SU-DHL-6 (cell line): ENCODE data around the gene PECR.

Experiments
- H2AFZ ChIP-seq: fragments of 200-600 bp; sonication (generic); 2 replicates; pipeline ENCODE4 v1.6.1; 2014; ENCODE audit warnings: low read depth, mild to moderate bottlenecking, moderate library complexity, mixed read lengths, antibody characterized with exemption, low read length; ENCODE audit not compliant: severe bottlenecking
- H3F3A ChIP-seq: fragments of 200-600 bp; shearing (Covaris generic); 2 replicates; pipeline ENCODE4 v1.6.0; 2016; ENCODE audit warnings: antibody characterized with exemption, mild to moderate bottlenecking; ENCODE audit not compliant: insufficient read depth
- H3K27ac ChIP-seq: fragments of 200-600 bp; sonication (generic); 2 replicates; pipeline ENCODE4 v1.5.1; 2016; ENCODE audit warnings: low read depth, mild to moderate bottlenecking, low read length, moderate library complexity, mixed read lengths
- H3K27me3 ChIP-seq: fragments of 200-600 bp; sonication (generic), shearing (Covaris generic); 2 replicates; pipeline ENCODE4 v1.6.0; 2014; ENCODE audit warnings: mild to moderate bottlenecking, low read length
- H3K36me3 ChIP-seq: fragments of 200-600 bp; sonication (generic); 2 replicates; pipeline ENCODE4 v1.6.1; 2014; ENCODE audit warnings: mild to moderate bottlenecking, low read length, mixed read lengths
- H3K4me2 ChIP-seq: fragments of 300-600, 200-600 bp; shearing (Covaris generic), sonication (generic); 2 replicates; pipeline ENCODE4 v1.6.0; 2014; ENCODE audit warnings: low read length, low read depth, mild to moderate bottlenecking; ENCODE audit not compliant: poor library complexity, severe bottlenecking
- H3K4me3 ChIP-seq: fragments of 200-600 bp; sonication (generic); 2 replicates; pipeline ENCODE4 v1.5.1; 2014; ENCODE audit warnings: antibody characterized with exemption, low read length, mild to moderate bottlenecking, mixed read lengths; ENCODE audit not compliant: insufficient read depth, poor library complexity, severe bottlenecking
- H3K79me2 ChIP-seq: fragments of 200-600 bp; sonication (generic); 2 replicates; pipeline ENCODE4 v1.6.1; 2014; ENCODE audit warnings: mild to moderate bottlenecking, low read length, moderate library complexity; ENCODE audit not compliant: insufficient read depth
- H3K9ac ChIP-seq: fragments of 200-600 bp; sonication (generic); 2 replicates; pipeline ENCODE4 v1.7.0; 2014; ENCODE audit warnings: mild to moderate bottlenecking, low read length
- H3K9me2 ChIP-seq: fragments of 200-600 bp; sonication (generic); replicated peaks from 2 replicates; pipeline ENCODE4 v1.6.1; 2014; ENCODE audit warnings: low read length; ENCODE audit not compliant: insufficient read depth
- H3K9me3 ChIP-seq: fragments of 200-600 bp; sonication (generic); 2 replicates; pipeline ENCODE4 v1.6.1; 2014; ENCODE audit warnings: low read length, mixed read lengths; ENCODE audit not compliant: insufficient read depth
- H4K20me1 ChIP-seq: fragments of 200-600 bp; sonication (generic); 2 replicates; pipeline ENCODE4 v1.6.1; 2014; ENCODE audit warnings: low read depth, mild to moderate bottlenecking, antibody characterized with exemption, low read length, moderate library complexity, mixed read lengths
- EZH2phosphoT487 ChIP-seq: fragments of 200-600 bp; sonication (generic), shearing (Covaris generic); conservative IDR thresholded peaks from 2 replicates; pipeline ENCODE4 v1.6.1; 2018; ENCODE audit warnings: mild to moderate bottlenecking, antibody characterized with exemption, low read length, moderate library complexity, mixed read lengths
- TF ChIP-seq, protein P1 (sequence below): fragments of 200-600 bp; sonication (generic); IDR thresholded peaks from one replicate; pipeline ENCODE4 v1.5.1; 2017; ENCODE audit warnings: antibody characterized with exemption, mild to moderate bottlenecking, low read length, moderate library complexity; ENCODE audit not compliant: insufficient read depth, poor library complexity, severe bottlenecking

PECR gene

DNA sequence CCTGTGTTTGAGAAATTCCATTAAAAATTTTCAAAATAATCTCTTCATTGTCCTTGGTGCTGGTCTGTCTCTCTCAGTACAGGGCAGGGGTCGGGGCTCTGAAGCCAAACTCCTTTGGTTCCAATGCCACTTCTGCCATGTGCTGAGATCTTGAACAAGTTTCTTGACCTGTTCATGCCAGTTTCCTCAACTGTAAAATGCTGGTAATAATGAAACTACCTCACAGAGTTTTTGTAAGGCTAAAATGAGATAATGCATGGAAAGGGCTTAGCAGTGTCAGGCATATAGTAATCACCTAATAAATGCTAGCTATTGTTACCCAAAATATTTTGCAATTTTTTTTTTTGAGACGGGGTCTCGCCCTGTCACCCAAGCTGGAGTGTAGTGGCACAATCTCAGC, 51.4 kb downstream of the PECR start:
- no peaks in the 10 kb centered on the region for H3K9me3 ChIP-seq
- no peak overlapping the region for H2AFZ ChIP-seq
- H3K27me3 ChIP-seq, result no peaks in the 10 kb centered on the region
- H3K9ac ChIP-seq, result no peak overlapping the region
- H3F3A ChIP-seq, result no peaks in the 10 kb centered on the region
- H3K27ac ChIP-seq, result no peak overlapping the region
- no peak overlapping the region for H3K4me3 ChIP-seq
- H3K9me2 ChIP-seq, result no peaks in the 10 kb centered on the region
- no peak overlapping the region for H3K4me2 ChIP-seq
- H3K36me3 ChIP-seq, result no peaks in the 10 kb centered on the region
- no peaks in the 10 kb centered on the region for H4K20me1 ChIP-seq
- H3K79me2 ChIP-seq, result no peaks in the 10 kb centered on the region
- TF ChIP-seq, protein P1, sequence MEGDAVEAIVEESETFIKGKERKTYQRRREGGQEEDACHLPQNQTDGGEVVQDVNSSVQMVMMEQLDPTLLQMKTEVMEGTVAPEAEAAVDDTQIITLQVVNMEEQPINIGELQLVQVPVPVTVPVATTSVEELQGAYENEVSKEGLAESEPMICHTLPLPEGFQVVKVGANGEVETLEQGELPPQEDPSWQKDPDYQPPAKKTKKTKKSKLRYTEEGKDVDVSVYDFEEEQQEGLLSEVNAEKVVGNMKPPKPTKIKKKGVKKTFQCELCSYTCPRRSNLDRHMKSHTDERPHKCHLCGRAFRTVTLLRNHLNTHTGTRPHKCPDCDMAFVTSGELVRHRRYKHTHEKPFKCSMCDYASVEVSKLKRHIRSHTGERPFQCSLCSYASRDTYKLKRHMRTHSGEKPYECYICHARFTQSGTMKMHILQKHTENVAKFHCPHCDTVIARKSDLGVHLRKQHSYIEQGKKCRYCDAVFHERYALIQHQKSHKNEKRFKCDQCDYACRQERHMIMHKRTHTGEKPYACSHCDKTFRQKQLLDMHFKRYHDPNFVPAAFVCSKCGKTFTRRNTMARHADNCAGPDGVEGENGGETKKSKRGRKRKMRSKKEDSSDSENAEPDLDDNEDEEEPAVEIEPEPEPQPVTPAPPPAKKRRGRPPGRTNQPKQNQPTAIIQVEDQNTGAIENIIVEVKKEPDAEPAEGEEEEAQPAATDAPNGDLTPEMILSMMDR, result no peak
- no peak for TF ChIP-seq EZH2phosphoT487

DNA sequence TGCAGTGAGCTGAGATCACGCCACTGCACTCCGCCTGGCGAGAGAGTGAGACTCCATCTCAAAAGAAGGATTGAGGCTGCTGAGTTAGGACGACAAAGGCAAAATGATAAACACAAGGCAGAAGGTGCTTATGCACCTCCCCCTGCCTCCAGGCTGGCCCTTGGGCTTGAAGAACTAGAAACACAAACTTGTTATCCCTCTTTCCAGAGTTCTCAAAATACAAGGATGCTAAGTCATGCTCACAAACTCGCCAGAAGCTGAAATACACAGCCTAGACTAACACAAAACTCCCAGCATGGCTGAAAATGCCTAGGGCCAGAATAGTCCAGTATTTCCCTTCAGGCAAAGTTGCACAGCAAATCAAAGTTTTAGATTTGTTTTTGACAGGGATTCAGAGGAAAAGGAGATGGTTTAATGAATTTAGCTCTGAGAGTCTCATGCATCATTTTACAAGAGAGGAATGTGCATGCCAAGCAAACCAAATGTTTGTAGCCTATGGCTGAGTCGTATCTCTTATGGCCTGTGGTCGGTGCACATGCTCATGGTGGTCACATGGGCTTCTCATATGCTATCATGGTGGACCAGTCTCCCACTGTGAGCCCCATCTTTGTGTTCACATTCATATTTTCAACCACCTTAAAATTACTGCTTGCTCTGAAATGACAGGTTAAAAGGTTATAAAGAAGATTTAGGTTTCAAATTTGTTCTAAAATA, 52.0 kb downstream of the PECR start:
- H3K9me3 ChIP-seq, result no peaks in the 10 kb centered on the region
- no peak overlapping the region for H2AFZ ChIP-seq
- H3K9ac ChIP-seq, result no peak overlapping the region
- no peak overlapping the region for H3K4me2 ChIP-seq
- H3K79me2 ChIP-seq, result no peaks in the 10 kb centered on the region
- H3F3A ChIP-seq, result no peaks in the 10 kb centered on the region
- no peak overlapping the region for H3K27ac ChIP-seq
- TF ChIP-seq EZH2phosphoT487, result no peak
- TF ChIP-seq, protein P1, result no peak
- no peaks in the 10 kb centered on the region for H3K9me2 ChIP-seq
- H3K4me3 ChIP-seq, result no peak overlapping the region
- no peaks in the 10 kb centered on the region for H3K36me3 ChIP-seq
- no peaks in the 10 kb centered on the region for H3K27me3 ChIP-seq
- H4K20me1 ChIP-seq, result no peaks in the 10 kb centered on the region

DNA sequence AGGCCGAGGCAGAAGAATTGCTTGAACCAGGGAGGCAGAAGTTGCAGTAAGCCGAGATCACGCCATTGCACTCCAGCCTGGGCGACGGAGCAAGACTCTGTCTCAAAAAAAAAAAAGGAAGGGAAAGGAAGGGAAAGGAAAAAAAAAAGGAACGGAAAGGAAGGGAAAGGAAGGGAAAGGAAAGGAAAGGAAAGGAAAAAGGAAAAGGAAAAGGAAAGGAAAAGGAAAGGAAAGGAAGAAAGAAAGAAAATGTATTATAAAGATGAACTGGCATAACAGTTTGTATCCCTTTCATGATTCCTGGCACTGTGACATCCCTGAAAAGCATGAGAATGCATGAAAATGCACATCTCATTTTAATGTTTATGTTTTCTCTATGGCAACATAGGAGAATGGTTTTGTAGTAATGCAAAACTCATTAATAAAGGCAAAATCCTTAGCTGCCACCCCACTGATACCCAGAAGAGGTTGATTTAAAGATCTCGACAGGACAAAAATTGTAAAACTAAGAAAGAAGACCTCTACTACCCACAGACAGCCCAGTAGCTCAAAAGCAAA, 56.8 kb downstream of the PECR start:
- no peaks in the 10 kb centered on the region for H4K20me1 ChIP-seq
- H3K27ac ChIP-seq, result no peak overlapping the region
- no peaks in the 10 kb centered on the region for H3K79me2 ChIP-seq
- H3K9ac ChIP-seq, result no peak overlapping the region
- TF ChIP-seq, protein P1, result no peak
- no peak for TF ChIP-seq EZH2phosphoT487
- H3K4me2 ChIP-seq, result no peak overlapping the region
- H3K9me3 ChIP-seq, result no peaks in the 10 kb centered on the region
- no peaks in the 10 kb centered on the region for H3K9me2 ChIP-seq
- H3K4me3 ChIP-seq, result no peak overlapping the region
- H2AFZ ChIP-seq, result no peak overlapping the region
- H3K36me3 ChIP-seq, result no peaks in the 10 kb centered on the region
- no peaks in the 10 kb centered on the region for H3K27me3 ChIP-seq
- H3F3A ChIP-seq, result no peaks in the 10 kb centered on the region
